Measurements from ENCODE around the gene HOXC12. TPM values are rescaled to one million over a fixed set of nuclear protein-coding genes. Genes with fewer than 3 reads are reported as not detected.

The HOXC12 gene
- total RNA-seq, 2 experiments from 2014 or later: not detected

DNA sequence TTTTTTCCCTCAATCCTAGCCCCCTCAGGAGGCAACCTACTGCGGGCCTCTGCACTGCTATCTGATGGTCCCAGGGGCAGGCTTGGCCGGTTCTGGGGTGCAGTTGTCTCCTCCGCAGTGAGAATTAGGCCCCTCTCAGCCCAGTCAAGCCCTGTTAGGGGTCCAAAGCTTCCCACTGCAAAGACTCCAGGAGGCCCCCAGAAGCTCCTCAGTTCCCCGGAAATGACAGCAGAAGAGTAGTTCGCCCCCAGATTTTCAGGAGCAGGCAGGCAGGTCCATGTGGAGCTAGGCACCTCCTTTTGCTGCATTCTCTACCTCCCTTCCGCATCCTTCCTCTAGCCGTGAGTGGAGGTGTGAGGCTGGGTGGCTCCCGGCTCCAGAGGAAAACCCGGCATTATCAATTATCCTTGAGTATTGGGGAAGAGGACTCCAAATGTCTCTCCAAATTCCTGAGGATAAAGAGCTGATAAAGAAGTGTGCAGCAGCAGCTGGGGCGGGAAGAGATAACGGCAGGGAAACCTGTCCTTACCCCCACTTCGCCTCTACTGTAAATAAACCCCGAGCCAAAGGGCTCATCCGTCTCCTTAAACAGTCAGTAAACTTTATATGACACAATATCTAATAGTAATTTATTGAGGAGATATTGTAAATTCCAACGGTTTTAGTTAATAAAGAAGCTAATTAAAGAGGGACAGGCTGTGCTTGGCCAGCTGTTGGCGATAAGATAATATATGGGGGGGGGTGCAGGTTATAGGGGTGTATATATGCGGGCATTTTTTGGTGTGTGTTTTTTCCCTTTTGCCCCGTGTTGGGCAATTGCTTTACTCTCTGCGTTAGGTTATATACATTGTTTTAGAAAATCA, 641 bp upstream of the HOXC12 start:
- Mint-ChIP-seq H3K27me3 (ENCODE audit: low read depth) (peaks cover 88% of the 10 kb centered on the region), H3K36me3 (ENCODE audit: low read depth) (no peaks in the 10 kb centered on the region), H3K27ac (no peak overlapping the region), H3K4me3 (no peak overlapping the region), H3K4me1 (ENCODE audit: low read depth) (peaks cover 40% of the 10 kb centered on the region), H3K9me3 (no peaks in the 10 kb centered on the region)
- intact Hi-C loops (cut with micrococcal nuclease): loop anchor here (5.0 kb wide), 2 partner anchors 33 to 98 kb away; partner anchors contain the start of genes HOXC10 and HOXC4
- DNase-seq: no peak
- CTCF ChIA-PET: interaction anchor here (0.6 to 1.2 kb wide), 2 partner anchors 20 to 23 kb away, joined by 3 to 4 read pairs; no protein-coding TSS in a partner anchor

DNA sequence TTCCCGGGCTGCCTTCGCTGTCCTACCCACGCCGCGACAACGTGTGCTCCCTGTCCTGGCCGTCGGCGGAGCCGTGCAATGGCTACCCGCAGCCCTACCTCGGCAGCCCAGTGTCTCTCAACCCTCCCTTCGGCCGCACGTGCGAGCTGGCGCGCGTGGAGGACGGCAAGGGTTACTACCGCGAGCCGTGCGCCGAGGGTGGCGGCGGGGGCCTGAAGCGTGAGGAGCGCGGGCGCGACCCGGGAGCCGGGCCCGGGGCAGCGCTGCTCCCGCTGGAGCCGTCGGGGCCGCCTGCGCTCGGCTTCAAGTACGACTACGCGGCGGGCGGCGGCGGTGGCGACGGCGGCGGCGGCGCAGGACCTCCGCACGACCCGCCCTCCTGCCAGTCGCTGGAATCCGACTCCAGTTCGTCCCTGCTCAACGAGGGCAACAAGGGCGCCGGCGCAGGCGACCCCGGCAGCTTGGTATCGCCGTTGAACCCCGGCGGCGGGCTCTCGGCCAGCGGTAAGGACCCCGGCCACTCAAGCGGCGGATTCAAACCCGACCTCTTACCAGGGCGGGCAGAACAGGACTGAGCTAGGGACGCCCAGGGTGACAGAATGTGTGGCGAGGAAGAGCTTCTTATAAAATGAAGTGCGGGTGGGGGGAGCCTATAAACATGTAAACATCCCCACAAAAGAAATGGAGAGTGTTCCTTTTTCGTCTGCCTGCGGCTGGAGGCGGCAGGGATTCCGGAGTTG, 503 bp downstream of the HOXC12 start:
- CTCF ChIA-PET: no interaction called here
- Mint-ChIP-seq H3K27me3 (ENCODE audit: low read depth) (peaks cover 89% of the 10 kb centered on the region), H3K4me3 (no peak overlapping the region), H3K27ac (no peak overlapping the region), H3K9me3 (no peaks in the 10 kb centered on the region), H3K36me3 (ENCODE audit: low read depth) (no peaks in the 10 kb centered on the region), H3K4me1 (ENCODE audit: low read depth) (peaks cover 38% of the 10 kb centered on the region)
- intact Hi-C loops (cut with micrococcal nuclease): loop anchor here (5.0 kb wide), 1 partner anchor 42 kb away; no protein-coding TSS in a partner anchor
- no peak for DNase-seq

DNA sequence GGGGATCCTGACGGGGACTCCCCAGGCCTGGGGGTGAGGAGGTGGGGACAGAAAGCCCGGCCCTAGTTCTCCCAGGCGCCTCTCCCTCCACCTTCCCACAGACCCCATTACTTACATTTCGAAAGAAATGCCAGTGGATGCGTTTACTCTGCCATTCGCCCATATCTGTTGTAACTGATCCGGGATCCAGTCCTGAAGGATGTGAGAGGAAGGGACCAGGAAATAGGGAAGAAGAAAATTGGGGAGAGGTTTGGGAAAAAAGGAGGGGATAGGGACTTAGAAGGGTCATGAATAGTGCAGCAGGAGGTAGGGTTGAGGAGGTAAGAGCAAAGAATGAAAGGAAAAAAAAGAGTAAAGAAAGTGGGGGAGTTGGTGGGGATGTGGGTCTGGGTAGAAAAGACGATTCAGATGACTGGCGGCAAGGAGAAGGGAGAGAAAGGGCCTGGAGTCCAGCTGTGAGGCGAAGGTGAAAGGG, 1.1 kb downstream of the HOXC12 start:
- Mint-ChIP-seq H3K4me1 (ENCODE audit: low read depth) (peaks cover 39% of the 10 kb centered on the region), H3K27me3 (ENCODE audit: low read depth) (peaks cover 87% of the 10 kb centered on the region), H3K27ac (no peak overlapping the region), H3K4me3 (no peak overlapping the region), H3K36me3 (ENCODE audit: low read depth) (no peaks in the 10 kb centered on the region), H3K9me3 (no peaks in the 10 kb centered on the region)
- no peak for DNase-seq
- CTCF ChIA-PET: no interaction called here
- intact Hi-C loops (cut with micrococcal nuclease): loop anchor here (5.0 kb wide), 1 partner anchor 41 kb away; no protein-coding TSS in a partner anchor

DNA sequence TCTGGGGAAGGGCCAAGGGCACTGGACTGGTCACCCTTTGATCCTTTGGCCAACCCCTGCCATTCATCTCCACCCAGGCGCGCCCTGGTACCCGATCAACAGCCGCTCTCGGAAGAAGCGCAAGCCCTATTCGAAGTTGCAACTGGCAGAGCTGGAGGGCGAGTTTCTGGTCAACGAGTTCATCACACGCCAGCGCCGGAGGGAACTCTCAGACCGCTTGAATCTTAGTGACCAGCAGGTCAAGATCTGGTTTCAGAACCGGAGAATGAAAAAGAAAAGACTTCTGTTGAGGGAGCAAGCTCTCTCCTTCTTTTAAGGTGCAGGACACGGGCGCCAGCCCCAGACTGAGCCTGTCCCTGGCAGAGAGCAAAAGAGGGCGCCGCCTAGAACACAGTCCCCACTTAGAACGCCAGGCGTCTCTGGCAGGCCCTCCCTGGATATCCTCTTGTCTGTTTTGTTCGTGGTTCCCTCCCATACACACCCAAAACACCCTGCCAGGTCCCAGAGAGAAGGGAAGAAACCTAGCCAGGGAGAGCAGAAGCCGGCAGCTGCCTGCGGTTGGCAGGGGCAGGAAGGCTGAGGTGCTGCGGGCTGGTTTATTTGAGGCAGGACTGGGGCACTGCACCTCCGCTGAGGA, 1.7 kb downstream of the HOXC12 start:
- no peak overlapping the region for H3K4me3 Mint-ChIP-seq

DNA sequence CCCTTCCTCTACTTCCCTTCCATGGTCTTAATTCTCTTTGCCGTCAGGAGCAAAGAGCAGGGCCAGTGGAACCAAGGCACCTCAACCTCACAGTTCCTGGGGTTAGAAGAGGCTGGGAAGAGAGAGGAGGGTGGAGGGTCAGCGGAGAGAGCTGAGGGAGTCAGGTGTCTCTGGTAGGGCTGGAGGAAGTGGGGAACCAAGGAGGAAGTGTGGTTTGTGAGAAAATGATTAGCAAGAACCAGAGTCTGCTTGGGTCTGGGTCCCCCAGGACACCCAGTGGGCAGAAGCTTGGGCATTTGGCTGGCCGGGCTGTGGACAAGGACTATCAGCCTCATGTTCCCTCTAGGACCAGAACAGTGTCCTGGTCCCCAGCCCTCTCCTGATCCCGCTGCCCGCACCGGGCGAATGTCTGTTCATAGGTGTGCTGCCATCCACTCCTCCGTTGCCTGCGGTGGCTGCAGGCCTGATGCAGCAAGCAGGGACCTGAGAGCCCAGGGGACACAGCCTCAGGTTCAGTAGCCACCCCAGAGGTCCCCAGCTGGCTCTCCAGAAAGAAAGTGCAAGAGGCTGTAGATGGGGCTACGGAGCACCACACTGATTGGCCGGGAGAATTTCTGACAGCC, 2.3 kb downstream of the HOXC12 start:
- Mint-ChIP-seq H3K9me3 (no peaks in the 10 kb centered on the region), H3K27ac (no peak overlapping the region), H3K4me3 (no peak overlapping the region), H3K36me3 (ENCODE audit: low read depth) (no peaks in the 10 kb centered on the region), H3K4me1 (ENCODE audit: low read depth) (peaks cover 29% of the 10 kb centered on the region), H3K27me3 (ENCODE audit: low read depth) (peaks cover 81% of the 10 kb centered on the region)
- no peak for DNase-seq
- CTCF ChIA-PET: interaction anchor here (0.7 to 0.9 kb wide), 2 partner anchors 47 to 199 kb away, joined by 3 to 4 read pairs; no protein-coding TSS in a partner anchor
- intact Hi-C loops (cut with micrococcal nuclease): loop anchor here (5.0 kb wide), 1 partner anchor 40 kb away; no protein-coding TSS in a partner anchor

More for the DNA sequence above, 1.7 kb downstream of the HOXC12 start:
- no peaks in the 10 kb centered on the region for H3K9me3 Mint-ChIP-seq
- DNase-seq: no peak
- CTCF ChIA-PET: interaction anchor here (0.9 kb wide), 1 partner anchor 199 kb away, joined by 4 read pairs; no protein-coding TSS in a partner anchor
- H3K36me3 Mint-ChIP-seq (ENCODE audit: low read depth): no peaks in the 10 kb centered on the region
- no peak overlapping the region for H3K27ac Mint-ChIP-seq
- intact Hi-C loops (cut with micrococcal nuclease): loop anchor here (5.0 kb wide), 1 partner anchor 41 kb away; no protein-coding TSS in a partner anchor
- H3K27me3 Mint-ChIP-seq (ENCODE audit: low read depth): peaks cover 83% of the 10 kb centered on the region
- peaks cover 36% of the 10 kb centered on the region for H3K4me1 Mint-ChIP-seq (ENCODE audit: low read depth)

DNA sequence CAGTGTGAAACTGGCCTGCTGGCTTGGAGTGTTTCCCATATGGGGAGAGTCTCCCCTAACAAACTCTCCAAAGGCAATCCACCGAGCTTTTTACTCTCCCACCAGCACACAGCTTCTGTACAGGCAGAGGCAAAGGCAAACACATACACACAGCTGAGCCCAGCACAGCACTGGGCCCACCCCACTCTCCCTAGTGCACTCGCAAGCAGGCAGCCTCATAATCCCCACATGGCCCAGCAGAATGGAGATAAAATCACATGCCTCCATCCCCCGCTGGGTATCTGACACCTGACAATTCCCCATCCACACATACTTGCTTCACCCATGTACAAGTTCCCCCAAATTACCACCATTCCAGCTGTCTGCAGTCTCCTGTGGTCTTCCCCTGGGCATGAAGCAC, 3.4 kb downstream of the HOXC12 start:
- H3K9me3 Mint-ChIP-seq: no peaks in the 10 kb centered on the region
- H3K4me3 Mint-ChIP-seq: no peak overlapping the region
- H3K4me1 Mint-ChIP-seq (ENCODE audit: low read depth): peaks cover 28% of the 10 kb centered on the region
- no peak overlapping the region for H3K27ac Mint-ChIP-seq
- CTCF ChIA-PET: interaction anchor here (0.6 to 1.5 kb wide), 2 partner anchors 243 to 292 kb away, joined by 3 to 4 read pairs; no protein-coding TSS in a partner anchor
- H3K27me3 Mint-ChIP-seq (ENCODE audit: low read depth): peaks cover 79% of the 10 kb centered on the region
- intact Hi-C loops (cut with micrococcal nuclease): loop anchor here (5.0 kb wide), 1 partner anchor 39 kb away; no protein-coding TSS in a partner anchor
- no peaks in the 10 kb centered on the region for H3K36me3 Mint-ChIP-seq (ENCODE audit: low read depth)
- DNase-seq: no peak

DNA sequence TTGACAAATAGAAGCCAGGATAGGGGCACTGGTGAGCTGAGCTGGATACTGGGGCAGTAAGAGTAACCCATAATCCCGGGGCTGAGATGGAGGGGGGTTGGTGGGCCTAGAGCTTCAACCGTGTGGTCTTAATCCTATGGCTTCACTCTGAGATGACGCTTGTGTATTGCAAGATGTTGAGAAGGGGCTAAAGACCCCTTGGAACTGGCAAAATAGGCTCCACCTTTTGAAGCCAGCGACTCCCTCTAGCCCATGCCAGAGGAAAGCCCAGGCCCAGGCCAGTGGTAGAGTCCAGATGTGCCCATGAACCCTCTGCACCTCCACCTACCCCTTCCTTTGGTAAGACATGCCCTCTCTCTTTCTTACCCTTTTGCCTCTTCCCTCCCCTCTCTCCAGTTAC, 4.6 kb downstream of the HOXC12 start:
- H3K27me3 Mint-ChIP-seq (ENCODE audit: low read depth): peaks cover 77% of the 10 kb centered on the region
- intact Hi-C loops (cut with micrococcal nuclease): loop anchor here (5.0 kb wide), 1 partner anchor 38 kb away; no protein-coding TSS in a partner anchor
- peaks cover 30% of the 10 kb centered on the region for H3K4me1 Mint-ChIP-seq (ENCODE audit: low read depth)
- H3K27ac Mint-ChIP-seq: no peak overlapping the region
- H3K4me3 Mint-ChIP-seq: no peak overlapping the region
- H3K9me3 Mint-ChIP-seq: no peaks in the 10 kb centered on the region
- H3K36me3 Mint-ChIP-seq (ENCODE audit: low read depth): no peaks in the 10 kb centered on the region
- CTCF ChIA-PET: interaction anchor here (1.5 kb wide), 1 partner anchor 242 kb away, joined by 4 read pairs; no protein-coding TSS in a partner anchor
- DNase-seq: no peak

DNA sequence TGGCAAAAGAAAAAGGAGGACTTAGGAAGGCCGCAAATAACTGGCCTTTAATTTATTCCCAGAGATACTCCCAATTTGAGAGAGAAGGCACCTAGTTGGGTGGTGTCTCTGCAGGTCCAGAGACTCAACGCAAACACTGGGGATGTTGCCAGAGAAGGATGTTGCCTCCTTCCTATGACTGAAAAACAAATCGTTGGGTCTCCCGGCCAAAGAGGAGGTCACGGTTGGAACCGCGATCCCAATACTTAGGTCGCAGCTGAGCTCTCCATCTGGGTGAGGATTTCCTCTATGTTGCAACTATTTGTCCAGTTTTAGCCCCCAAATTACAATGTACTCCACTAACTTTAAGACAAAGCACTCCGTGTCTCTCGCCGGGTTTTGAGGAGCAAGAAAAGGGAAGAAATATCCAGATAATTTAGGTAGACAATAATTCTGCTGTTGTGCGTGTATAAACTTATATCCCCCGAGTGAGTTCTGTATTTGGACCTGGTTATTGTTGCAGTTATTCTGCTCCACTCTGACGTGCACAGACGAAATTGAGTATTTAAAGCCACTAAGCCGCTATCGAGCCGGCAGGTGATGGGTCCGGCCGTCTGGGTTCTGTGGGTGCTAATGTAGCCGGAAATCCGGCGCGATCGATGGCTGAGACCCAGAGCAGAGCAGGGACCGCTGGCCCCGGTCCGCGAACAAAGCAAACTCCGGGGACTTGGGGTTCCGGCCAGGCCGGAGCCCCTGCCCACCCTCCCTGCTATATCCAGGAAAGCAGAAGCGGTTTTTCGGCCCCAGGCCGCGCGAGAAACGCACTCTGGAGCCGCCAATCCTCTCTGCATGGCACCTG, 5.7 kb downstream of the HOXC12 start:
- CTCF ChIA-PET: no interaction called here
- Mint-ChIP-seq H3K4me1 (ENCODE audit: low read depth) (peaks cover 32% of the 10 kb centered on the region), H3K36me3 (ENCODE audit: low read depth) (no peaks in the 10 kb centered on the region), H3K27me3 (ENCODE audit: low read depth) (peaks cover 83% of the 10 kb centered on the region), H3K27ac (no peak overlapping the region), H3K4me3 (no peak overlapping the region), H3K9me3 (no peaks in the 10 kb centered on the region)
- no peak for DNase-seq
- intact Hi-C loops (cut with micrococcal nuclease): no loop called here

DNA sequence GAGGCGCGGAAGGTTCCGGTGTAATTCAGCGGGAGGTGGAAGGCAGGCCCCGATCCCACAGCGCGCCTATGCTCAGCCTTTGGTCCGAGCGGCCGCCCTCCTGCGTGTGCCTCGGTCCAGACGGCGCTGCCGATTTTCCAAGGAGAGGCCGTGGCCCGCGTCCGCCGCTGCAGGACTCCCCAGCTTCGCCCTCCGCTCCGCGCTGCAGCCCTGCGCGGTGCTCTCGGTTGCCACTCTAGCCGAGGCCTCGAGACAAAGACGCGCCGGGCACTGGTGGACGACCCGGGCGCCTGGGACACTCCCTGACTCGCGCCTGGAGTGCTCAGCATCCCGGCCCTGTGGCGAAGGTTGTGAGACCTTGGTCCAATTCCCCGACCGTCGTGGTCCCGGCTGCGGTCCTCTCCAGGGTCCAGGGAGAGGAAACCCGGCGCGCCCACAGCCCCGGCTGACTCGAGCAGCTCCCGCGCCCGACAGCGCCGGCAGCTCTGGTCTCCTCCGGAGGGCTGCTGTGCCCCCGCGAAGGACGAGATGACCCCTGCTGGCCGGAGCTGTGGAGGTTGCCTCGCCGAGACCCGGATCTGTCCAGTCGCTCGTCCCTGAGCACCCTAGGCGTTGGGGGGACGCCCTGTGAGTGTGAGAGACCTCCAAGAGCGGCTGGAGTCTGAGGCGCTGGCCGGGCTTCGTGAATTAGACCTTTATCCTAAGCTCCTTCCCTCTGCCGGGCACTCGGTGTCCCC, 6.5 kb downstream of the HOXC12 start:
- no peak overlapping the region for H3K27ac Mint-ChIP-seq
- H3K36me3 Mint-ChIP-seq (ENCODE audit: low read depth): no peaks in the 10 kb centered on the region
- CTCF ChIA-PET: no interaction called here
- H3K4me3 Mint-ChIP-seq: no peak overlapping the region
- H3K4me1 Mint-ChIP-seq (ENCODE audit: low read depth): peaks cover 33% of the 10 kb centered on the region
- intact Hi-C loops (cut with micrococcal nuclease): no loop called here
- peaks cover 82% of the 10 kb centered on the region for H3K27me3 Mint-ChIP-seq (ENCODE audit: low read depth)
- DNase-seq: no peak
- H3K9me3 Mint-ChIP-seq: no peaks in the 10 kb centered on the region

DNA sequence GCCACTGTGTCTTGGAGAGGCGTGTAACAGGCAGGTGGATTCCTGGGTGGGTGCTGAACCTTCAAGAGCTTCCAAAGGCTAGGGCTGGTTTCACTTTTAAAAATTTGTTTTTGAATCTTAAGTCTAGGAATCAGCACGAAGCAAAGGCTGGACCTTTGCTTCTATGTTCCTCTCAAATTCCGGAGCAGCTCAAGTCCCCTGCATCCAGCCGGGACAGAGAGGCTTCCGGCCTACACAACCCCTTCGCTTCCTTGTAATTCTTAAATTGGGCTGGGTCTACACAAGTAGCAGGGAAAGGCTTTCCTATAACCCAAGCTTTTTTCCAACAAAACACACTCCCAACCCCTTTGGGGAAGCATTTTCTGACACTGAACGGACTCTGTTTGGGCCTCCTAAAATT, 8.3 kb downstream of the HOXC12 start:
- Mint-ChIP-seq H3K27ac (no peak overlapping the region), H3K27me3 (ENCODE audit: low read depth) (peaks cover 83% of the 10 kb centered on the region), H3K9me3 (no peaks in the 10 kb centered on the region), H3K4me1 (ENCODE audit: low read depth) (peaks cover 32% of the 10 kb centered on the region), H3K4me3 (no peak overlapping the region), H3K36me3 (ENCODE audit: low read depth) (no peaks in the 10 kb centered on the region)
- CTCF ChIA-PET: interaction anchor here (0.6 to 1.4 kb wide), 2 partner anchors 25 to 44 kb away, joined by 3 to 4 read pairs; no protein-coding TSS in a partner anchor
- intact Hi-C loops (cut with micrococcal nuclease): no loop called here
- DNase-seq: no peak
